Neural cell (in vitro differentiated cells): Measurements from ENCODE around the gene DRD1. TPM values are rescaled to one million over a fixed set of nuclear protein-coding genes. Genes with fewer than 3 reads are reported as not detected.
A peak's percentile ranks its signal among the peaks of the same experiment; 100 is the strongest.

ENCODE experiments used
- H2AFZ ChIP-seq: fragments of 200-600, 300-800 bp; sonication (generic), shearing (Covaris generic); 2 replicates; pipeline ENCODE4 v1.6.0; 2014; ENCODE audit warnings: low read depth, mild to moderate bottlenecking, antibody characterized with exemption, low read length, moderate library complexity
- H3F3A ChIP-seq: fragments of 200-600 bp; shearing (Covaris generic); 2 replicates; pipeline ENCODE4 v1.6.1; 2016; ENCODE audit warnings: mild to moderate bottlenecking, moderate library complexity, mixed read lengths, antibody characterized with exemption, low read length; ENCODE audit not compliant: insufficient read depth, poor library complexity, severe bottlenecking
- H3K27ac ChIP-seq: fragments of 200-600, 300-800 bp; sonication (generic), shearing (Covaris generic); 2 replicates; pipeline ENCODE4 v1.5.1; 2014; ENCODE audit warnings: mild to moderate bottlenecking, low read length, moderate library complexity
- H3K27me3 ChIP-seq: fragments of 300-800, 200-600 bp; sonication (generic), shearing (Covaris generic); 2 replicates; pipeline ENCODE4 v1.6.0; 2014; ENCODE audit warnings: mild to moderate bottlenecking, low read depth, low read length, moderate library complexity; ENCODE audit not compliant: insufficient read depth
- H3K36me3 ChIP-seq: fragments of 300-800, 200-600 bp; sonication (generic), shearing (Covaris generic); 2 replicates; pipeline ENCODE4 v1.5.1; 2014; ENCODE audit warnings: mild to moderate bottlenecking, antibody characterized with exemption, low read length, moderate library complexity; ENCODE audit not compliant: insufficient read depth
- H3K4me2 ChIP-seq: fragments of 300-800, 200-600 bp; sonication (generic), shearing (Covaris generic); 2 replicates; pipeline ENCODE4 v1.6.0; 2014; ENCODE audit warnings: mild to moderate bottlenecking, low read length
- H3K4me3 ChIP-seq: fragments of 300-800, 200-600 bp; sonication (generic), shearing (Covaris generic); 2 replicates; pipeline ENCODE4 v1.5.1; 2014; ENCODE audit warnings: mild to moderate bottlenecking, low read length, moderate library complexity
- H3K79me2 ChIP-seq: fragments of 200-600 bp; shearing (Covaris generic); replicated peaks from 2 replicates; pipeline ENCODE4 v1.6.0; 2014; ENCODE audit warnings: mild to moderate bottlenecking, low read length, moderate library complexity; ENCODE audit not compliant: insufficient read depth
- H3K9ac ChIP-seq: fragments of 300-800, 200-600 bp; sonication (generic), shearing (Covaris generic); 2 replicates; pipeline ENCODE4 v1.6.1; 2016; ENCODE audit warnings: mild to moderate bottlenecking, low read length, mixed read lengths
- H3K9me2 ChIP-seq: fragments of 200-600 bp; shearing (Covaris generic); 2 replicates; pipeline ENCODE4 v1.6.1; 2016; ENCODE audit warnings: mild to moderate bottlenecking, low read length, mixed read lengths; ENCODE audit not compliant: insufficient read depth
- H3K9me3 ChIP-seq: fragments of 200-600, 300-800 bp; sonication (generic), shearing (Covaris generic); 2 replicates; pipeline ENCODE4 v1.6.1; 2016; ENCODE audit warnings: mild to moderate bottlenecking, mixed run types, low read length, moderate library complexity, mixed read lengths
- H4K20me1 ChIP-seq: fragments of 200-600 bp; shearing (Covaris generic); 2 replicates; pipeline ENCODE4 v1.6.1; 2016; ENCODE audit warnings: mild to moderate bottlenecking, mixed run types; ENCODE audit not compliant: insufficient read depth
- EP300 ChIP-seq: fragments of 450-650 bp; conservative IDR thresholded peaks from 2 replicates; pipeline ENCODE4 v1.6.1; 2014; ENCODE audit warnings: antibody characterized with exemption, mild to moderate bottlenecking, moderate library complexity; ENCODE audit not compliant: poor library complexity, severe bottlenecking
- EZH2 ChIP-seq: fragments of 200-600, 300-800 bp; shearing (Covaris generic), sonication (generic); IDR thresholded peaks from 2 replicates; pipeline ENCODE4 v1.6.1; 2014; ENCODE audit warnings: antibody characterized with exemption, low read length, borderline replicate concordance, mild to moderate bottlenecking; ENCODE audit not compliant: insufficient read depth, poor library complexity, severe bottlenecking
- MXI1 ChIP-seq: fragments of 450-650 bp; conservative IDR thresholded peaks from 2 replicates; pipeline ENCODE4 v1.6.1; 2014; ENCODE audit warnings: antibody characterized with exemption, mild to moderate bottlenecking; ENCODE audit not compliant: poor library complexity, severe bottlenecking
- POLR2AphosphoS5 ChIP-seq: IDR thresholded peaks from 2 replicates; pipeline ENCODE4 v1.6.1; 2012
- RAD21 ChIP-seq: fragments of 450-650 bp; conservative IDR thresholded peaks from 2 replicates; pipeline ENCODE4 v1.6.1; 2014; ENCODE audit warnings: antibody characterized with exemption, mild to moderate bottlenecking, moderate library complexity
- REST ChIP-seq: IDR thresholded peaks from 2 replicates; pipeline ENCODE4 v1.6.1; 2012; ENCODE audit warnings: borderline replicate concordance
- SMC3 ChIP-seq: fragments of 450-650 bp; conservative IDR thresholded peaks from 2 replicates; pipeline ENCODE4 v1.6.1; 2014; ENCODE audit warnings: antibody characterized with exemption, mild to moderate bottlenecking, moderate library complexity; ENCODE audit not compliant: poor library complexity
- TAF1 ChIP-seq: IDR thresholded peaks from 2 replicates; pipeline ENCODE4 v1.6.1; 2012; ENCODE audit warnings: low read depth
- polyA plus RNA-seq: library from polyadenylated mRNA; depleted of rRNA; stranded (reverse); fragments of >200 nt; gene quantifications from 2 replicates; pipeline ENCODE4 v1.2.3, GENCODE V29; 2014
- TF ChIP-seq, protein P1 (sequence below): fragments of 450-650 bp; IDR thresholded peaks from 2 replicates; pipeline ENCODE4 v1.5.1; 2014; ENCODE audit warnings: antibody characterized with exemption, mild to moderate bottlenecking, moderate library complexity; ENCODE audit not compliant: poor library complexity, severe bottlenecking

The DRD1 gene
- polyA plus RNA-seq, 1 donor from 2014 or later = 0.33 TPM

DNA sequence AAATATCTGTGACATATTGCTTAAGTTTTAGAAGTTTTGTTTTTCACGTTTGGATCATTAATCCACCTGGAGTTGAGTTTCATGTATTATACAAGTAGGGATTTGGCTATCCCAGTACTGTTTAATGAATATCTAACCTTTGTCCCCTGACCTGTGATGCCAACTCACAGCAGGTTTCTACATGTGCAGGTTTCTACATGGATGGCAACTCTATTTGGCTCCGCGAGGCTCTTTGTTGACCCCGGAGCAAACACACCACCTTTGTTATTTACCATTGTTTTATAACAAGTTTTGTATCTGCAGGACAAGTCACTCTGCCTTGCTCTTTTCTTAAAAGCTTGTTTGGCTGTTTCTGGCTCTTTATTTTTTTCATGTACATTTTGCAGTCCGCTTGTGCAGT lies 33.5 kb upstream of the DRD1 start:
- Histone ChIP-seq H3K36me3 (peaks cover 4% of the 10 kb centered on the region), H3K27me3 (no peaks in the 10 kb centered on the region), H3K9ac (peak overlapping the region; percentile 87), H3K79me2 (peaks cover 37% of the 10 kb centered on the region), H3K4me3 (peak overlapping the region; percentile 83), H4K20me1 (no peaks in the 10 kb centered on the region), H3K9me2 (no peaks in the 10 kb centered on the region), H2AFZ (no peak overlapping the region), H3F3A (no peaks in the 10 kb centered on the region), H3K9me3 (no peaks in the 10 kb centered on the region), H3K4me2 (peak overlapping the region; percentile 56), H3K27ac (peak overlapping the region; percentile 64)
- TF ChIP-seq EP300 = no peak
- TF ChIP-seq EZH2 = no peak
- TF ChIP-seq SMC3 = no peak
- TF ChIP-seq, protein P1, sequence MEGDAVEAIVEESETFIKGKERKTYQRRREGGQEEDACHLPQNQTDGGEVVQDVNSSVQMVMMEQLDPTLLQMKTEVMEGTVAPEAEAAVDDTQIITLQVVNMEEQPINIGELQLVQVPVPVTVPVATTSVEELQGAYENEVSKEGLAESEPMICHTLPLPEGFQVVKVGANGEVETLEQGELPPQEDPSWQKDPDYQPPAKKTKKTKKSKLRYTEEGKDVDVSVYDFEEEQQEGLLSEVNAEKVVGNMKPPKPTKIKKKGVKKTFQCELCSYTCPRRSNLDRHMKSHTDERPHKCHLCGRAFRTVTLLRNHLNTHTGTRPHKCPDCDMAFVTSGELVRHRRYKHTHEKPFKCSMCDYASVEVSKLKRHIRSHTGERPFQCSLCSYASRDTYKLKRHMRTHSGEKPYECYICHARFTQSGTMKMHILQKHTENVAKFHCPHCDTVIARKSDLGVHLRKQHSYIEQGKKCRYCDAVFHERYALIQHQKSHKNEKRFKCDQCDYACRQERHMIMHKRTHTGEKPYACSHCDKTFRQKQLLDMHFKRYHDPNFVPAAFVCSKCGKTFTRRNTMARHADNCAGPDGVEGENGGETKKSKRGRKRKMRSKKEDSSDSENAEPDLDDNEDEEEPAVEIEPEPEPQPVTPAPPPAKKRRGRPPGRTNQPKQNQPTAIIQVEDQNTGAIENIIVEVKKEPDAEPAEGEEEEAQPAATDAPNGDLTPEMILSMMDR = no peak
- no peak for TF ChIP-seq TAF1
- no peak for TF ChIP-seq POLR2AphosphoS5
- TF ChIP-seq MXI1 = no peak
- no peak for TF ChIP-seq REST
- TF ChIP-seq RAD21 = no peak

DNA sequence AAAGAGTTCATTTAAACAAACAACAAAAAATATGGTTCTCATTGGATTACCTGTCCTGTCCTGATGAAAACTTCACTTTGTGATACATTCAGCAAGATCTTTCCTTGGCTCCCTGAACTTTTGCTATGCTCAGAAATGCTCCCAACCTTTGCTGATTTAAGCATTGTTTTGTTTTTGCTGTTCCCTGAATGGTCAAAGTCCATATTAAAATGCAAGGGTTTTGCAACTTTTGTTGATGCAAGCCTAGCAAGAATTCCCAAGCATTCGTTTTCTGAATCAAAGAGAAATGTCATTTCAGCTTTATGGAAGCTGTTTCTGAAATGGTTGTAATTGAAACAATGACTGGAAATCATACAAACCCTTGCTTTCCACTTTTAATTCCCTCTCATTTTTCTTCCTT lies 31.3 kb upstream of the DRD1 start:
- TF ChIP-seq REST (no peak), MXI1 (no peak), EP300 (no peak), EZH2 (no peak)
- TF ChIP-seq, protein P1 = no peak
- no peaks in the 10 kb centered on the region for H3K9me2 ChIP-seq

More for the DNA sequence above, 31.3 kb upstream of the DRD1 start:
- H3K9ac ChIP-seq = no peak overlapping the region
- no peaks in the 10 kb centered on the region for H3F3A ChIP-seq
- H2AFZ ChIP-seq = no peak overlapping the region
- no peaks in the 10 kb centered on the region for H4K20me1 ChIP-seq
- H3K4me3 ChIP-seq = no peak overlapping the region
- H3K9me3 ChIP-seq = no peaks in the 10 kb centered on the region
- H3K4me2 ChIP-seq = no peak overlapping the region
- peaks cover 16% of the 10 kb centered on the region for H3K79me2 ChIP-seq
- no peaks in the 10 kb centered on the region for H3K36me3 ChIP-seq
- H3K27ac ChIP-seq = no peak overlapping the region
- no peaks in the 10 kb centered on the region for H3K27me3 ChIP-seq
